H9 (cell line): Measurements from ENCODE around the gene DNAH8. TPM values are rescaled to one million over a fixed set of nuclear protein-coding genes. Genes with fewer than 3 reads are reported as not detected.

Experiments
- DNase-seq: peaks from one replicate; pipeline ENCODE4 v3.0.0-alpha.2; 2017
- H2AFZ ChIP-seq: one replicate; pipeline ENCODE4 v1.6.1; 2013; ENCODE audit warnings: mild to moderate bottlenecking, low read length, control low read depth, moderate library complexity
- H2AK5ac ChIP-seq: 2 replicates; pipeline ENCODE4 v1.6.1; 2013; ENCODE audit warnings: low read length, control low read depth, mixed read lengths; ENCODE audit not compliant: insufficient read length
- H2BK120ac ChIP-seq: one replicate; pipeline ENCODE4 v1.6.1; 2013; ENCODE audit warnings: low read depth, mild to moderate bottlenecking, low read length, control low read depth, inconsistent platforms; ENCODE audit not compliant: poor library complexity, severe bottlenecking
- H2BK12ac ChIP-seq: 2 replicates; pipeline ENCODE4 v1.6.1; 2013; ENCODE audit warnings: low read length, control low read depth, mixed read lengths, low read depth; ENCODE audit not compliant: insufficient read length
- H2BK15ac ChIP-seq: 2 replicates; pipeline ENCODE4 v1.6.1; 2013; ENCODE audit warnings: low read depth, low read length, control low read depth
- H2BK20ac ChIP-seq: one replicate; pipeline ENCODE4 v1.6.1; 2013; ENCODE audit warnings: low read depth, mild to moderate bottlenecking, low read length, control low read depth, inconsistent platforms; ENCODE audit not compliant: poor library complexity, severe bottlenecking
- H2BK5ac ChIP-seq: 2 replicates; pipeline ENCODE4 v1.6.1; 2013; ENCODE audit warnings: low read length, control low read depth, mixed read lengths; ENCODE audit not compliant: insufficient read length
- H3K14ac ChIP-seq: 2 replicates; pipeline ENCODE4 v1.6.1; 2013; ENCODE audit warnings: low read length, control low read depth; ENCODE audit not compliant: insufficient read depth
- H3K18ac ChIP-seq: 2 replicates; pipeline ENCODE4 v1.6.1; 2013; ENCODE audit warnings: low read depth, mild to moderate bottlenecking, mixed read lengths, low read length, control low read depth; ENCODE audit not compliant: insufficient read length
- H3K23ac ChIP-seq: 2 replicates; pipeline ENCODE4 v1.6.1; 2013; ENCODE audit warnings: low read length, control low read depth, mixed read lengths, low read depth; ENCODE audit not compliant: insufficient read length
- H3K23me2 ChIP-seq: 2 replicates; pipeline ENCODE4 v1.6.1; 2013; ENCODE audit warnings: low read depth, mild to moderate bottlenecking, mixed read lengths, low read length, control low read depth; ENCODE audit not compliant: insufficient read length, poor library complexity, severe bottlenecking
- H3K27ac ChIP-seq: 2 replicates; pipeline ENCODE4 v1.5.1; 2013; ENCODE audit warnings: low read length, control low read depth, mixed read lengths, low read depth; ENCODE audit not compliant: insufficient read length
- H3K27me3 ChIP-seq: 2 replicates; pipeline ENCODE4 v1.6.1; 2013; ENCODE audit warnings: low read length, control low read depth, inconsistent platforms; ENCODE audit not compliant: insufficient read depth
- H3K4ac ChIP-seq: 2 replicates; pipeline ENCODE4 v1.6.1; 2013; ENCODE audit warnings: low read depth, mild to moderate bottlenecking, control low read depth, inconsistent platforms, low read length, moderate library complexity
- H3K4me1 ChIP-seq: 2 replicates; pipeline ENCODE4 v1.6.1; 2013; ENCODE audit warnings: low read length, control low read depth, inconsistent platforms; ENCODE audit not compliant: insufficient read depth
- H3K4me2 ChIP-seq: 2 replicates; pipeline ENCODE4 v1.6.1; 2013; ENCODE audit warnings: low read length, control low read depth, mixed read lengths; ENCODE audit not compliant: insufficient read length, insufficient read depth
- H3K56ac ChIP-seq: 2 replicates; pipeline ENCODE4 v1.6.1; 2013; ENCODE audit warnings: low read depth, mild to moderate bottlenecking, mixed read lengths, low read length, control low read depth; ENCODE audit not compliant: insufficient read length
- H3K79me1 ChIP-seq: 2 replicates; pipeline ENCODE4 v1.6.1; 2013; ENCODE audit warnings: low read depth, mild to moderate bottlenecking, moderate library complexity, low read length, control low read depth, inconsistent platforms; ENCODE audit not compliant: insufficient read depth, poor library complexity, severe bottlenecking
- H3K79me2 ChIP-seq: 2 replicates; pipeline ENCODE4 v1.6.1; 2013; ENCODE audit warnings: low read length, control low read depth, inconsistent platforms; ENCODE audit not compliant: insufficient read depth
- H3K9ac ChIP-seq: 2 replicates; pipeline ENCODE4 v1.6.1; 2013; ENCODE audit warnings: low read length, control low read depth, mixed read lengths; ENCODE audit not compliant: insufficient read length; ENCODE audit errors: extremely low read depth
- H3K9me3 ChIP-seq: one replicate; pipeline ENCODE4 v1.6.1; 2013; ENCODE audit warnings: low read depth, low read length, inconsistent platforms; ENCODE audit not compliant: control insufficient read depth
- H3T11ph ChIP-seq: one replicate; pipeline ENCODE4 v1.6.1; 2013; ENCODE audit warnings: mild to moderate bottlenecking, low read length, control low read depth, inconsistent platforms
- H4K20me1 ChIP-seq: one replicate; pipeline ENCODE4 v1.6.1; 2013; ENCODE audit not compliant: control insufficient read depth, insufficient read length, insufficient read depth
- H4K5ac ChIP-seq: 2 replicates; pipeline ENCODE4 v1.6.1; 2013; ENCODE audit warnings: low read depth, mild to moderate bottlenecking, mixed read lengths, low read length, control low read depth; ENCODE audit not compliant: insufficient read length
- H4K8ac ChIP-seq: replicated peaks from 2 replicates; pipeline ENCODE4 v1.6.1; 2013; ENCODE audit warnings: low read length, control low read depth, mixed read lengths, low read depth; ENCODE audit not compliant: insufficient read length
- H4K91ac ChIP-seq: 2 replicates; pipeline ENCODE4 v1.6.1; 2013; ENCODE audit warnings: low read depth, mild to moderate bottlenecking, moderate library complexity, mixed read lengths, low read length, control low read depth; ENCODE audit not compliant: insufficient read length
- H3K27ac Mint-ChIP-seq, 3 experiments: 2 replicates in 2 of 3; 3 replicates in 1 of 3; pipeline ENCODE4 v1.8.0; 2020 to 2021; ENCODE audit warnings: mixed read lengths in 3 of 3, mild to moderate bottlenecking in 1 of 3, moderate library complexity in 1 of 3
- H3K27me3 Mint-ChIP-seq: 2 replicates; pipeline ENCODE4 v1.8.0; 2021; ENCODE audit warnings: low read depth, mild to moderate bottlenecking, moderate library complexity, mixed read lengths
- H3K36me3 Mint-ChIP-seq, 3 experiments: 2 replicates in 2 of 3; 3 replicates in 1 of 3; pipeline ENCODE4 v1.8.0; 2020 to 2021; ENCODE audit warnings: low read depth in 3 of 3, mixed read lengths in 3 of 3; ENCODE audit not compliant: insufficient read depth in 1 of 3
- H3K4me1 Mint-ChIP-seq, 2 experiments: 2 replicates each; pipeline ENCODE4 v1.8.0; 2020; ENCODE audit warnings: mixed read lengths in 2 of 2
- H3K4me3 Mint-ChIP-seq, 2 experiments: 2 replicates in 1 of 2; 3 replicates in 1 of 2; pipeline ENCODE4 v1.8.0; 2020 to 2021; ENCODE audit warnings: mild to moderate bottlenecking in 2 of 2, mixed read lengths in 2 of 2, moderate library complexity in 1 of 2
- H3K9me3 Mint-ChIP-seq, 2 experiments: 2 replicates in 1 of 2; 3 replicates in 1 of 2; pipeline ENCODE4 v1.8.0; 2020; ENCODE audit warnings: mild to moderate bottlenecking in 2 of 2, mixed read lengths in 2 of 2, moderate library complexity in 1 of 2
- WGBS: extraction: QIAGEN DNeasy Blood & Tissue Kit; methylation state at CpG from one replicate; pipeline ENCODE4 v1.1.7; 2013; ENCODE audit warnings: missing lambda C conversion rate, low lambda C conversion rate, mixed read lengths; ENCODE audit not compliant: insufficient read length; ENCODE audit errors: extremely low coverage; 5-methylcytosine and 5-hydroxymethylcytosine counted together
- total RNA-seq: library from RNA; stranded (reverse); gene quantifications from 2 replicates; pipeline ENCODE4 v1.2.1, GENCODE V29; 2021
- TF ChIP-seq, protein P1 (sequence below): fragments of 200-600 bp; sonication (generic); conservative IDR thresholded peaks from 3 replicates; pipeline ENCODE4 v1.8.0; 2021; ENCODE audit warnings: antibody characterized with exemption, mild to moderate bottlenecking

The DNAH8 gene
- total RNA-seq, 1 experiment from 2014 or later, result not detected

DNA sequence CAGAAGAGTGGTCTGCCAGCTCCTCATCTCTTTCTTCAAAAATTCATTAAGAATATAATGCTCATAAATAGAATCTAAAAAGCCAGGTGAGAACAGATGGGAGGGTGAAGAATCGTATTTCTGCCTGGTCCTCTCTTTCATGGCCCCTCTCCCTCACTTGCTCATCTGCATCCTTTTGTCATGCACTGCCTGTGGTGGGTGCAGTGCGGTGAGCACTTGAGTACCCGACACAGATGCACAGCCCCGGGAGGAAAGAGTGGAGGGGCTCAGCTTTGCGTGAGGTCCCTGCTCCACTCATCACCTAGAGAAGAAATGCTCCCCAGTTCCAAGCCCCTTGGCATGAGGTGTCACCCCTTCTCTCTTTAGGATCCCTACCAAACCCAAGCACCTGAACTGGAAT is 275.4 kb downstream of the DNAH8 start:
- Histone ChIP-seq H2AFZ (no peak overlapping the region), H4K8ac (no peak overlapping the region), H3K9me3 (no peaks in the 10 kb centered on the region), H3K79me1 (no peaks in the 10 kb centered on the region), H3K14ac (no peak overlapping the region), H3K56ac (no peak overlapping the region), H2BK120ac (no peak overlapping the region), H3K79me2 (0 out of 2 replicates have a peak, but pooled peaks cover 1% of the 10 kb centered on the region), H3K4me2 (no peak overlapping the region), H4K5ac (no peak overlapping the region), H2BK20ac (no peak overlapping the region), H4K20me1 (no peaks in the 10 kb centered on the region), H2AK5ac (no peak overlapping the region), H3K9ac (no peak overlapping the region), H4K91ac (no peak overlapping the region), H3K4ac (no peak overlapping the region), H3K4me1 (no peaks in the 10 kb centered on the region), H2BK15ac (no peak overlapping the region), H2BK5ac (no peak overlapping the region), H3K23me2 (no peaks in the 10 kb centered on the region), H3T11ph (no peak overlapping the region), H3K27ac (no peak overlapping the region), H3K18ac (no peak overlapping the region), H3K23ac (no peak overlapping the region), H2BK12ac (no peak overlapping the region), H3K27me3 (no peaks in the 10 kb centered on the region)
- Mint-ChIP-seq H3K4me1 (peaks cover 0 to 4% of the 10 kb centered on the region in 2 experiments; a peak in 2 of 4 replicates), H3K27me3 (peaks cover 12% of the 10 kb centered on the region), H3K27ac (no peak overlapping the region), H3K4me3 (no peak overlapping the region), H3K9me3 (no peaks in the 10 kb centered on the region), H3K36me3 (no peaks in the 10 kb centered on the region)
- WGBS, result no CpG with 5 or more reads among the region's 5 CpGs
- no peak for DNase-seq
- TF ChIP-seq, protein P1, sequence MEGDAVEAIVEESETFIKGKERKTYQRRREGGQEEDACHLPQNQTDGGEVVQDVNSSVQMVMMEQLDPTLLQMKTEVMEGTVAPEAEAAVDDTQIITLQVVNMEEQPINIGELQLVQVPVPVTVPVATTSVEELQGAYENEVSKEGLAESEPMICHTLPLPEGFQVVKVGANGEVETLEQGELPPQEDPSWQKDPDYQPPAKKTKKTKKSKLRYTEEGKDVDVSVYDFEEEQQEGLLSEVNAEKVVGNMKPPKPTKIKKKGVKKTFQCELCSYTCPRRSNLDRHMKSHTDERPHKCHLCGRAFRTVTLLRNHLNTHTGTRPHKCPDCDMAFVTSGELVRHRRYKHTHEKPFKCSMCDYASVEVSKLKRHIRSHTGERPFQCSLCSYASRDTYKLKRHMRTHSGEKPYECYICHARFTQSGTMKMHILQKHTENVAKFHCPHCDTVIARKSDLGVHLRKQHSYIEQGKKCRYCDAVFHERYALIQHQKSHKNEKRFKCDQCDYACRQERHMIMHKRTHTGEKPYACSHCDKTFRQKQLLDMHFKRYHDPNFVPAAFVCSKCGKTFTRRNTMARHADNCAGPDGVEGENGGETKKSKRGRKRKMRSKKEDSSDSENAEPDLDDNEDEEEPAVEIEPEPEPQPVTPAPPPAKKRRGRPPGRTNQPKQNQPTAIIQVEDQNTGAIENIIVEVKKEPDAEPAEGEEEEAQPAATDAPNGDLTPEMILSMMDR, result no peak
